SKM-1 treated with dmso at 0.1 percent for 144 hours (cell line): Measurements from ENCODE around the gene MRPL9.

Experiments
- DNase-seq: peaks from one replicate; lab custom pipeline; 2025; ENCODE audit not compliant: unreplicated experiment; lab: John Stamatoyannopoulos, UW

MRPL9 gene

GRCh38 chr1:151762941-151763921 is at the start of gene MRPL9:
Gene MRPL9 (minus strand): TSS chr1:151763496. CDS start chr1:151763479, 17 bp downstream.
- DNase-seq, result peak; percentile 84

GRCh38 chr1:151811181-151811580 is 47.9 kb upstream of the MRPL9 start:
- DNase-seq, result no peak

- DNase-seq, result no peak
Measured at GRCh38 chr1:151809985-151810556, 46.8 kb upstream of the MRPL9 start.

GRCh38 chr1:151809290-151809984 is 46.1 kb upstream of the MRPL9 start:
- no peak for DNase-seq

GRCh38 chr1:151807766-151808165 is 44.5 kb upstream of the MRPL9 start:
- no peak for DNase-seq

GRCh38 chr1:151807131-151807530 is 43.8 kb upstream of the MRPL9 start:
- DNase-seq, result no peak

- no peak for DNase-seq
Measured at GRCh38 chr1:151806170-151806569, 42.9 kb upstream of the MRPL9 start.

- DNase-seq, result no peak
Measured at GRCh38 chr1:151805066-151805820, 41.9 kb upstream of the MRPL9 start, which contains the start of gene LINGO4. Gene LINGO4 (minus strand): TSS chr1:151805419. CDS start chr1:151802704, 2,715 bp downstream.

- no peak for DNase-seq
Measured at GRCh38 chr1:151803915-151804314, 40.6 kb upstream of the MRPL9 start.

GRCh38 chr1:151803164-151803563 is 39.9 kb upstream of the MRPL9 start:
- no peak for DNase-seq

- no peak for DNase-seq
Measured at GRCh38 chr1:151802372-151802771, 39.1 kb upstream of the MRPL9 start.

GRCh38 chr1:151801846-151802245 is 38.5 kb upstream of the MRPL9 start:
- no peak for DNase-seq

- no peak for DNase-seq
Measured at GRCh38 chr1:151801310-151801820, 38.1 kb upstream of the MRPL9 start.

GRCh38 chr1:151800830-151801229 is 37.5 kb upstream of the MRPL9 start:
- DNase-seq, result no peak

GRCh38 chr1:151799179-151800022 is 36.1 kb upstream of the MRPL9 start:
- DNase-seq, result no peak

GRCh38 chr1:151798571-151798970 is 35.3 kb upstream of the MRPL9 start:
- DNase-seq, result no peak

GRCh38 chr1:151790940-151791651 is 27.8 kb upstream of the MRPL9 start:
- no peak for DNase-seq

GRCh38 chr1:151790071-151790939 is 27.0 kb upstream of the MRPL9 start, which contains the start of gene TDRKH:
Gene TDRKH (minus strand): TSS chr1:151790500. CDS start chr1:151783022, 7,478 bp downstream.
- peak; percentile 100 for DNase-seq
